Ureter (tissue), 1 donor: ENCODE data around the gene ANKRD27. TPM values are rescaled to one million over a fixed set of nuclear protein-coding genes. Genes with fewer than 3 reads are reported as not detected.
"Not testable (repeated sequence)": the region's sequence is repeated elsewhere in the genome, so short reads cannot be mapped to it uniquely, and the experiment has no call there.

Experiments
- DNase-seq: peaks from one replicate; pipeline ENCODE4 v3.0.0-alpha.2; 2020; ENCODE audit warnings: low spot score
- total RNA-seq: library from RNA; stranded (reverse); gene quantifications from one replicate; pipeline ENCODE4 v1.2.4, GENCODE V29; 2023
- donor health status: DM: yes; HTN: yes; CAD: no.

Gene ANKRD27
- total RNA-seq: 53.7 TPM

DNA sequence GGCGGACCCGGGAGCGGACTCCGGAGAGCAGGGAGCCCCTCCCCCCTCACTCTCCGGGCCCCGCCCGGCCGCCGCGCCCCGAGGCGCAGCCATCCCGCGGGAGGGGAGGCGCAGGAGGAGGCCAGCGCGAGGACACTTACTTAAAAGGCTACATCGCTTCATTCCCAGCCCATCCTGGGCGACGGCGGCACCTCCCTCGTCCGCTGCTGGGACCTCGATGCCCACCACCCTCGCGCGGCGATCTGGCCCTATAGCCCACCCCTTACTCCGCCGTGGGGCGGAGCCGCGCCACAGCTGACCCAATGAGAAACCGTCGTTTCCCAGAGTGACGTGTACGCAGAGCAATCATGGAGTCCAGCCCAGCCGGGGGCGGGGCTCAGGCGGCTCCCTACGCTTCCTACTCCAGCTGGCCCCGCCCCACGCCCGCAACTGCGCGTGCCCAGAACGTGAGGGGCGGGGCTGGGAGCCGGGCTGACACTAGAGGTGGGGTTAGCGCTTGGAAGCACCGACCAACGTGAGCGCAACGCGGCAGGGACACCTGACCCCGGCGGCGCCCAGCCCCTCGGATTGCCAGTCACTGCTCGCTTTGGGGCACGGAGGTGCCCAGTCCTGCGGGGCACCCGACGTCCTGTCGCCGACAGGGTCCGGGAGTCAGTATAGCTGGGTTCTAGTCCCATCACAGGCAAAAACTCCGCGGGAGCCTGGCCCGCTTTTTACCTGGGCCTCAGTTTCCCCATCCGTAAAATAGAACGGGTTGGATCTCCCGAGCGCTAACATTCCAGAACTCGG lies at the start of gene ANKRD27:
Gene ANKRD27 (minus strand): TSS at position 250 of the 789 bp plus-strand sequence. CDS start 16,165 bp downstream, outside the sequence.
- DNase-seq: peak; percentile 98

DNA sequence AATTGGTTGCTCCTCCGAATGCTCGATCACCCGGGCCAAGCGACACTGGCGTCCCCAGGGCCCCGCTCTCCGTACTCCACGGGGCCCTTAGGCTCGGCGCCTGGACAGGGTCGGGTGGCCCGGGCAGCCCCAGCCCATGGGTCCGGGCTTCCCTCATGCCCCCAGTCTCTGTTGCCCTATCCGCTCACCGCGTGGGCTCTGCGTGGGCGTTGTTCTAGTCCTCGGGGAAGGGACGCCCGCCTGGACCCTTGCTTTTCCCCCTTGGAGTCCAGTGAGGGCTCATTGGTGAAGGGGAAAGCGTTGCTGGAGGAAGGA lies 45.9 kb upstream of the ANKRD27 start:
- DNase-seq: no peak

DNA sequence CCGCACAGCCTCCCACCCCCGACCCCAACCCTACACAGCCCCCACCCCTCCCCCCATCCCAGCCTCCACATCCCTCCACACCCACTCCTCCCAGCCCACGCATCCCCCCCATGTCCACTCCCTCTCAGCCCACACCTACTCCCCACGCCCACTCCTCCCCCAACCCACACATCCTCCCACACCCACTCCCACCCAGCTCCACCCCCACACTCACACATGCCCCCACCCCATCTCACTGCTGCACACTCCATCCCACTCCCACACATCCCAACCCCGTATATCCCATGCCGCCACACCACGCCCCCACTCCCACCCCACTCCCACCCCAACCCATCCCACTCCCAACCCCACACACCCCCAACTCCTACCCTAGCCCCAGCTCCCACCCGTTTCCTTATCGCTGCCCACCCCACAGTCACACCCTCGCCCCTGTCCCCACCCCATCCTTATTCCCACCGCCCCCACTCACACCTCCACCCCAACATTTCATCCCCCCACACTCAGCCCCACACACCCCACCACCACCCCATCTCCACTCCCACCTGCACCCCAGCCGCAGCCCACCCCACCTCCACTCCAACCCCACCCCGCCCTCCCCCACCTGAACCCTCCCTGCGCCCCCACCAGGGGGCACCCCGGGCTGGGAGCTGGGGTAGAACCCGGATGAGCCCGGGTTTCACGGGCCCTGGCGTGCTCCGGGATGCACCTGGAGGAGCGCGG lies 45.4 kb upstream of the ANKRD27 start:
- no peak for DNase-seq

DNA sequence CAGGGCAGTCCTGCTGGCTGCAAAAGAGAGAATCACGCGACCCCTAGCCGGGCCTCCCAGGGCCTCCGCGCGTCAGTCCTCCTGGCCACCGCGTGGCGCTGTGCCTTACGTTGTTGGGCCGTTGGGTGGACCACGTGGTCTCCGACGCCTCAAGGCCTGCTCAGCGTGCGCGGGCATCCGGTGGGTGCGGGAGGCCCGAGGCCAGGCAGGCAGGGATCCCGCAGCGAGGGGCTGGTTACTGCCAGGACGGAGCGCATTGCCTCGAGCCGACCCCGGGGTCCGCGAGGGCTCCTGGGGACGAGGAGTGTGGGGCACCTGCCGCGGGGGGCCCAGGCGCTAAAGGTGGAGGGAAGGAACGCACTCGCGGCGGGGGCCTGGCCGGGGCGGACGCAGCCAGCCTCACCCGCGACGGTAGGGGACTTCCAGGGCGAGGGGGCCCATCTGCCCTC lies 44.7 kb upstream of the ANKRD27 start, which contains the start of gene TDRD12:
Gene TDRD12 (plus strand): TSS at position 157 of the 449 bp plus-strand sequence. CDS start 306 bp downstream, outside the sequence.
- DNase-seq: no peak

DNA sequence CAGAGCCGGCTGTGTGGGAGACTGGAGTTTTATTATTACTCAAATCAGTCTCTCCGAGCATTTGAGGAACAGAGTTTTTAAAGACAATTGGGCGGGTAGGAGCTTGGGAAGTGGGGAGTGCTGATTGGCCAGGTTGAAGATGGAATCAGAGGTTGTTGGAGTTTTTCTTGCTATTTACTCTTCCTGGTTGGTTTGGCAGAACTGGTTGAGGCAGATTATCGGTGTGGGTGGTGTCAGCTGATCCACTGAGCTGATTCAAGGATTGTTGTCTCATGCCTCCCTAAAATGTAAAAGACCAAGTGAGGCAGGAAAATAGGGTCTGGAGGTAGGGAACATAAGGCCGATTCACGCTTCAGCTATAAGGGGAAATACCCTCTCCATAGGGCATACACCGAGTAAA lies 43.3 kb upstream of the ANKRD27 start:
- peak; percentile 69 for DNase-seq

DNA sequence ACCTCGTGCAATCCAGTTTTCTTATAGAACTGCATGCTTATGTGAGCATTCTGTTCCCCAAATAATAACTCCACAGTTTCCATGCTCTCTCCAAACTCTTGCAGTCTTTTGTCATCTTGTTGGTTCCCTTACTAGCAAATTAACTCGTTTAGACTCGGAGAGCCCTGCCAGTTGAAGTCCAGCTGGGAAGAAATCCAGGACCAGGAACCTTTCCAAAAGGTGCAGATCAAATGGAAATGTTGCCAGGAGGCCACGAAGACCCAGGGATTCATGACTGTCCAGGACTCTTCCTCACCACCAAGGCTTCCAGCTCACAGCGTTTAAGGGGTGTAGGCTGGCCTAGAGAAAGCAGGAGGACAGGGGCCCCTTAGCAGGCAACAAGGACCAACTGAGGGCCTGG lies 42.5 kb upstream of the ANKRD27 start:
- no peak for DNase-seq

DNA sequence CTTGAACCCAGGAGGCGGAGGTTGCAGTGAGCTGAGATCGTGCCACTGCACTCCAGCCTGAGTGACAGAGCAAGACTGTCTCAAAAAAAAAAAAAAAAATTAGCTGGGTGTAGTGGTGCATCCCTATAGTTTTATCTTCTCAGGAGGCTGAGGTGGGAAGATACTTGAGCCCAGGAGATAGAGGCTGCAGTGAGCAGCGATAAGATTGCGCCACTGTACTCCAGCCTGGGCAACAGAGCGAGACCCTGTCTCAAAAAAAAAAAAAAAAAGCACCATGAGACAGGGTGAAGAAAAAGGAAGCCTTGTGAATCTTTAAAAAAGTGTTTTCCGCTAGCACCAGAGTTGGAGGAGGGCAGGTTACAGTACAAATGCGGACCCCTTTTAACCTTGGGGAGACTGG lies 41.2 kb upstream of the ANKRD27 start:
- DNase-seq: not testable (repeated sequence)

DNA sequence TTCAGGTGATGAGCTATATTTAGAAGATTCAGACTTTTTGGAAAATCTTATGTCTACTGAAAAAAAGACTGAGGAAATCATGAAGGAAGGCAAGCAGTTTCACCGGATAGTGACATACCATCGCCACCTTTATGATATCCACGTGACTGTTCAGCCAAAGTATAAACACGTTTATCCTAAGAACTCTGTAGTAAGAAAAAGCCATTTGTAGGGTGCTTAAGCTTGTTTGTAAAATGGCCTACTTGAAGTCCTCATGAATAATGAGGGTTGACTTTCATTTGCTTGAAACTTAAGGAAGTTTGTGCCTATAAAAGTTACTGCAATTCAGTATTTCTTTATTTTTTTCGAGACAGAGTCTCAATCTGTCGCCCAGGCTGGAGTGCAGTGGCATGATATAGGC lies 36.8 kb upstream of the ANKRD27 start:
- DNase-seq: no peak

DNA sequence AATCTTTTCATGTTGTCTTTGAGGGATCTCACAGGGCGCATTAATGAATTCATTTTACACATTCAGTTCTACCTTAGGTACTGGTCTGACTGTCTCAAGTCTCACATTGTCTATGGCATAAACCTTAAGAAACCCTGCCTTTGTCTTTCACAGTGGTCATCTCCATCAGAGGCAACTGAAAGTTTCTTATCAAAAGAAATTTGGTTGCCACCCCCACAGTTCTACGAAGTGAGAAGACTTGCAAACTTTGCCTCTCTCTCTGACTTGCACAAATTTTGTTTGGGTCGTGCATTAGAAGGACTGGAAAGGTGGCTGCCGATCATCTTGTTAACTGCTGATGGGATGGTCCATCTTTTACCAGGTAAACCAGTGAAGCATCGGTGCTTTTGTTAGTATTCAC lies 34.1 kb upstream of the ANKRD27 start:
- DNase-seq: no peak

DNA sequence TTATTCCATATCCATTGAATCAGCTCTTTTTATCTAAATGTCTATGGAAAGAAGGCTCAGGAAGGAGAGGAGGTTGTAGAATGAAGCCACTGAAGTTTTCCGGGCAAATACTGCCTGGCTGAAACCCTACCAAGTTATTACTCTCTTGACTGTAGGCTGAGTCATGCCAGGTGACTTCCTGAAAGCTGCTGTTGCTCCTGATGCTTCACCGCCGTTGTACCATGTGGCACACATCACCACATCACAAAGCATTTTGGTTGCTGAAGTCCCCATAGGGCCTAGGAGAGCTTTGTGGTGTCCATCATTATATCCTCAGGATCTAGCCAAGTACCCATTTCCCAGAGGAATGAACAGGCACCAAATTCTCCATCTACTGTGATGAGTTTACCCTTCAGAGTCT lies 33.5 kb upstream of the ANKRD27 start:
- DNase-seq: no peak

DNA sequence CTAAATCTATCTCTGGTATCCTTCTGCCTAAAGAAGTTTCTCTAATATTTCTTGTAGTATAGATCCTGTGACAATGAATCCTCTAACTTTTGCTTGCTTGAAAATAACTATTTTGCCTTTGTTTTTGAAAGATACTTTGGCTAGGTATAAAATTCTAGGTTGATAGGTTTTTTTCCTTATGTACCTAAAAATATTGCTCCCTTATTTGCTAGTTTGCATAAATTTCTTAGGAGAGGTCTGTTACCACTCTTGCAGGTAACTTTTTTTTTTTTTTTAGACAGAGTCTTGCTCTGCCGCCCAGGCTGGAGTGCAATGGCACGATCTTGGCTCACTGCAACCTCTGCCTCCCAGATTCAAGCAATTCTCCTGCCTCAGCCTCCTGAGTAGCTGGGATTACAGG lies 29.0 kb upstream of the ANKRD27 start:
- not testable (repeated sequence) for DNase-seq

DNA sequence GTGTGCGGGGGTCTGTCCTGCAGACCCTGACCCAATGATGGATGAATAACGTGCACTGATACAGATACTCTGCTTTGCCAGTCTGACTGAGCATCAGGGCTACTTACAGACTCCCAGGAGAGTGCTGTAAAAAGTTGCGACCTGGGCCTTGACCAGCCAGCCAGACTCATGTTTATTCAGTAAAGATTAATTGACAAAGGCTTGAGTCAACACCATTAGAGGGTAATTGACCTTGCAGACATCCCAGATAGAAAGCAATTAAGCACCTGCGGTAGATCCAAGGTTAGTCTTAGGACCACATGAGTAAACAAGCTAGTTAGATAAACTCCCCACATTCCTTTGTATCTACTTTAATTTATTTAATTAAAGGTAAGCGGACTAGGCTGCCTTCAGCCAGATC lies 27.0 kb upstream of the ANKRD27 start:
- DNase-seq: no peak

DNA sequence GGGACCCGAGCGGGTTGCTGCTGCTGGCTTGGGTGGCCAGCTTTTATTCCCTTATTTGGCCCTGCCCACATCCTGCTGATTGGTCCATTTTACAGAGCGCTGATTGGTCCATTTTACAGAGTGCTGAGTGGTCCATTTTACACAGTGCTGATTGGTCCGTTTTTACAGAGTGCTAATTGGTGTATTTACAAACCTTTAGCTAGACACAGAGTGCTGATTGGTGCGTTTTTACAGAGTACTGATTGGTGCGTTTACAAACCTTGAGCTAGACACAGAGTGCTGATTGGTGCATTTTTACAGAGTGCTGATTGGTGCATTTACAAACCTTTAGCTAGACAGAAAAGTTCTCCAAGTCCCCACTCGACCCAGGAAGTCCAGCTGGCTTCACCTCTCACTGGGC lies 25.1 kb upstream of the ANKRD27 start:
- not testable (repeated sequence) for DNase-seq

DNA sequence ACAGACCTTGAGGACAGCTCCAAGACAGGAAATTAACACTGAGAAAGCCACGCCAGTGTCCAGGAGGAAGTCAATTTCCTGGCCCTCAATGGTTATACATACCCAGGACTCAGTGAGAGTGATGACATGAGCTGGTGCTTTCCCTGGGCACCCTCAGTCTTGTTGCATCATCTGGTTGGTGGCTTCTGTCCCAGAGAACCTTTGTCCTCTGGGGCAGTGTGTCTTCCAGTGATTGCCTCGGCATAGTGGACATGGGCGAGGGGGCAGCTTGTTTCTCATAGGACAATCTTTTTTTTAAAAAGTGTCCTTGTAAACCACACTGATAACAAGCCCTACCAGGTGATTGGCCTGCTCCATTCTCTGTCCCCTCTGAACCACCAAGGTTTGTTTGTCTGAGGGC lies 21.8 kb upstream of the ANKRD27 start:
- DNase-seq: not testable (repeated sequence)

DNA sequence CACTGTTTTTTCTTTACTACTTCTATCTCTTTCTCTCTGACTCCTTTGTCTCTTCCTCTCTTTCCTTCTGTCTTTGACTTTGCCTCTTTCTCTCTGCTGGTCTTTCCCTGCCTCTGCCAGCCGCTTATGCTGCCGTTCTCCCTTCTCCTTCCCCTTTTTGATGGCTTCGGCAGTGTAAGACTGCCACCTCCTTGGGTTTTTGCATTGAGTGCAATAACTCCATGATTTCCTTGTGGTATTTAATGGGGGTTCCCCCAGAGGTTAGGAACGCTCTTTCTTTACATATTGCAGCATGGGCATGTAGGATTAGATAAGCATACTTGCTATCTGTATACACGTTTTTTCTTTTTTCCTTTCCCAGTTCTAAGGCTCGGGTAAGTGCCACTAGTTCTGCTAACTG lies 20.5 kb upstream of the ANKRD27 start:
- DNase-seq: not testable (repeated sequence)

DNA sequence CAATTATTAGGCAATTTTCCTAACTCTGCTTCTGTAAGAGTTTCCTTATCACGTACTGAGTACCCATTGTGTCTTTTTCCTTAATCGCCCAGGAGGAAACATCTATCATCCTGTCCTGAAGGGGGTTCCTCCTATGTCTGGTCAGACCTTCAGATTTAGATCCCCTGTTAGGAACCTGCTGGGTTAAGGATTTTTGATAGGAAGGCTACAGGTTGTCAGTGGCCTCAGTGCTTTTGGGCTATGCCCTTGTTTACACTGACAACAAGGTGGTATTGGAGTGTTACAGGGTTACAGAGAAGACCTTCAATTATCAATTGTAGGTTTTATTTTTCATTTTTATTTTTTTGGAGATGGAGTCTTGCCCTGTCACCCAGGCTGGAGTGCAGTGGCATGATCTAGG lies 19.9 kb upstream of the ANKRD27 start:
- not testable (repeated sequence) for DNase-seq

DNA sequence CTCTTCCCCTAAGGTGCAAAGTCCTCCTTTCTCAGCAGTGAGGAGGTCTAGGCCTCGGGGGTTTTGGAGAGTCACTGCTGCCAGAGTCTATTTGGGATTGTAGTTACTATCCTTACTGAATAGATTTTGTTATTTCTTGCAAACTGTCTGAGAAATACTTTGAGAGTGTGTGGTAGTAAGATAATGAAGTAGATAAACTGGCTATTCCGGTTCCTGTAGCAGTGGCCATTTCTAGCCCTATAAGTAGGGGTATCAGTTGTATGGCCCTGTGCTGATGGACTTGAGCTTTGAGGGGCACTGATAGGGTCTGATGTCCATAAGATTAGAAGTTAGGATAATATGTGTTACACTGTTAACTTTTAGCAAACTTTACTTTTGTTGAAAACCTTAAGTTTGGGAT lies 19.3 kb upstream of the ANKRD27 start:
- DNase-seq: not testable (repeated sequence)

DNA sequence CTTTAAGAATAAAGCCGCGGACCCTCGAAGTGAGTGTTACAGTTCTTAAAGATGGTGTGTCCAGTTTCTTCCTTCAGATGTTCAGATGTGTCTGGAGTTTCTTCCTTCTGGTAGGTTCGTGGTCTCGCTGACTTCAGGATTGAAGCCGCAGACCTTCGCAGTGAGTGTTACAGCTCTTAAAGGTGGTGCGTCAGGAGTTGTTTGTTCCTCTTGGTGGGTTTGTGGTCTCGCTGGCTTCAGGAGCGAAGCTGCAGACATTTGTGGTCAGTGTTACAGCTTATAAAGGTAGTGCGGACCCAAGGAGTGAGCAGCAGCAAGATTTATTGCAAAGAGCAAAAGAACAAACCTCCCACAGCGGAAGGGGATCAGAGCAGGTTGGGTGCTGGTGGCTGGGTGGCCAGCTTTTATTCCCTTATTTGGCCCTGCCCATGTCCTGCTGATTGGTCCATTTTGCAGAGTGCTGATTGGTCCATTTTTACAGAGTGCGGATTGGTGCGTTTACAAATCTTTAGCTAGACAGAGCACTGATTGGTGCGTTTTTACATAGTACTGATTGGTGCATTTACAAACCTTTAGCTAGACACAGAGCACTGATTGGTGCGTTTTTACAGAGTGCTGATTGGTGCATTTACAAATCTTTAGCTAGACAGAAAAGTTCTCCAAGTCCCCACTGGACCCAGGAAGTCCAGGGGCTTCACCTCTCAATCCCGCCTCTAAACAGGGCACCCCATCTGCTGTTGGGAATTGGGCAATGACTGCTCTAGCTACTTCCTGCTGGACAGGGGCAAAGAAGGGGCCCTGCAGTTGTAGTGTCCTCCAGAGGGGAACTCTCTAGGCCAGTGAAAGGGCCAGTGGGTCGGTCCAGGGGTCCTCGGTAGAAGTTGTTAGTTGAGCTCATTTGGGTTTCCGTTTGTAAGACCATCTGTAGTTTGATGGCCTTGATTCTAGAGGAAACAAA lies 18.4 kb upstream of the ANKRD27 start:
- not testable (repeated sequence) for DNase-seq

DNA sequence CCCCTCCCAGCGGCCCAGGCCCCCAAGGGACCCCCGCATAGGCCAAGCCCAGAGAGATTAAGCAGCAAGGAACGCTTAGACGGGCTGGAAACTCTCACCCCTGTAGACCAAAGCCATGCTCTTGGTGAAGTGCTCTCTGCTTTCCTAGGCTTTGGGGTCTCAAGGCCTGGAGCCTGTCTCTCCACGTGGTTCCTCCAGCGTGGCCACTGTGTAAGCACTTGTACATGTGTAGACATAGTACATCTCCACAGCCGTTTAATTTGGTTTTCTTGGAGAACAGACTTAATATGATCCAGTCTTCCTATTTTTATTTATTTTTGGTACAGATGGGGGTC lies 17.7 kb upstream of the ANKRD27 start:
- no peak for DNase-seq

DNA sequence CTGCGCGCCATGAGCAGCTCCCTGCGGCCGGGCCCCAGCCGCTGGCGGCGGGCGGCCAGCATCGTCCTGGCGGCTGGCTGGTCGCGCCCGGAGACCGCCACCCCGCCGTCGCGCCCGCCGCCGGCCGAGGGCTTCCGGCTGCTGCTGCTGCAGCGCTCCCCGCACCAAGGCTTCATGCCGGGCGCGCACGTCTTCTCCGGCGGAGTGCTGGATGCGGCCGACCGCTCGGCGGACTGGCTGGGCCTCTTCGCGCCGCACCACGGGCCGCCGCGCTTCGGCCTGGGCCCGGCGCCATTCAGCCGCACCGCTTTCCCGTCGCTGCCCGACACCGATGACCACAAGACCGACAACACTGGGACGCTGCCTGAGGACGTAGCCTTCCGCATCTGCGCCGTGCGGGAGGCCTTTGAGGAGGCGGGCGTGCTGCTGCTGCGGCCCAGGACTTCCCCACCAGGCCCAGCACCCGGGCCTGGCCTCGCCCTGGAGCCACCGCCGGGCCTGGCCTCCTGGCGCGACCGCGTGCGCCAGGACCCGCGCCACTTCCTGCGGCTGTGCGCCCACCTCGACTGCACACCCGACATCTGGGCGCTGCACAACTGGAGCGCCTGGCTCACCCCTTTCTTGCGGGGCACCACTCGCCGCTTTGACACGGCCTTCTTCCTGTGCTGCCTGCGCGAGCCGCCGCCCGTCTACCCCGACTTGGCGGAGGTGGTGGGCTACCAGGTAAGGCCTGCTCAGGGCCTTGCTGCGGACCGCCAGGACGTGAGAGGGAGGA lies 17.2 kb upstream of the ANKRD27 start:
- DNase-seq: no peak

DNA sequence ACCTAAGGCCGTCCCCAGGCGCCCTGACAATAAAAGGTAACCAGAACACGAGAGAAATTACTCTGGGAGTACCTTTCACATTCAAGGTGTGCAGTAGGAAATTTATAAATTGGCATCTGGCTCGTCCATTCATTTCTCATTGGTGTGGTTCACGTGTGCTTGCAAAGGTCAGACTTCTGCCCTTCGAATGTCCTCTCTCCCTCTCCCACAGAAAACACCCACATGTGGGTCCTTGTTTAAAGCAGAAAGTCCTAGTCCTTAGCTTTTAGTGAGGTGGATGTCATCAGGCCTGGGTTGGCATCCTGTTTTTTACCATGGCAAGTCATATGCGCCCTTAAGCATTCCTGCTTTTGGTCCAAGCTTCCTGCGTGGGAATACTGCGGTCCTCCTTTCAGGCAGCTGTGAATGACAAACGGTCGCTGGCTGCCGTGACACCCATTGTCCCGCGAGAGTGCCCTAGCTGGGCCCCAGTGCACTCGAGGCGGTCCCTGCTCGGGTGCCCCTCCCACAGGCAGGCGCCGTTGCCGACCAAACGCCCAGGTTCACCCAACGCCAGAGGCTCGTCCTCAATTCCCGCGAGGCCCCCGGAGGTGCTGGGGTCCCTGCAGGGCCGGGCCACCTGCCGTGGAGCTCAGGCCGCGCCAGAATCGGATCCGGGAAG lies 16.4 kb upstream of the ANKRD27 start, which contains the start of gene NUDT19:
Gene NUDT19 (plus strand): TSS at position 531 of the 661 bp plus-strand sequence. CDS start 140 bp downstream, outside the sequence.
- DNase-seq: peak; percentile 90
